Cardiac septum (tissue), 1 donor: ENCODE measurements around the gene AGBL4. TPM values are rescaled to one million over a fixed set of nuclear protein-coding genes. Genes with fewer than 3 reads are reported as not detected.
"Not testable (repeated sequence)": the region's sequence is repeated elsewhere in the genome, so short reads cannot be mapped to it uniquely, and the experiment has no call there.

Experiments
- DNase-seq: peaks from one replicate; pipeline ENCODE4 v3.0.0-alpha.2; 2020; ENCODE audit warnings: low spot score
- intact Hi-C: fragments of 100-400 bp; cut with DNase I; formaldehyde crosslinking; loops from one replicate; pipeline ENCODE4 v1.14.0; 2022
- long read RNA-seq: library from polyadenylated mRNA; unstranded; transcript quantifications from one replicate; pipeline ENCODE4 v2.0.0, GENCODE V29; 2021
- total RNA-seq: library from RNA; stranded (reverse); fragmentation: NEBNext Ultra II Directional; extraction: Animal tissue kit (Norgen Biotek cat#: 25700); gene quantifications from one replicate; pipeline ENCODE4 v1.2.1, GENCODE V29; 2021
- donor health status: DM: no; HTN: no; CAD: no.

Gene AGBL4
- 0.32 TPM for total RNA-seq
- long read RNA-seq, partial matches to known transcripts = 0 of 1 reads
- long read RNA-seq, other reads (novel, unspliced or antisense) = 1 of 1 reads

DNA sequence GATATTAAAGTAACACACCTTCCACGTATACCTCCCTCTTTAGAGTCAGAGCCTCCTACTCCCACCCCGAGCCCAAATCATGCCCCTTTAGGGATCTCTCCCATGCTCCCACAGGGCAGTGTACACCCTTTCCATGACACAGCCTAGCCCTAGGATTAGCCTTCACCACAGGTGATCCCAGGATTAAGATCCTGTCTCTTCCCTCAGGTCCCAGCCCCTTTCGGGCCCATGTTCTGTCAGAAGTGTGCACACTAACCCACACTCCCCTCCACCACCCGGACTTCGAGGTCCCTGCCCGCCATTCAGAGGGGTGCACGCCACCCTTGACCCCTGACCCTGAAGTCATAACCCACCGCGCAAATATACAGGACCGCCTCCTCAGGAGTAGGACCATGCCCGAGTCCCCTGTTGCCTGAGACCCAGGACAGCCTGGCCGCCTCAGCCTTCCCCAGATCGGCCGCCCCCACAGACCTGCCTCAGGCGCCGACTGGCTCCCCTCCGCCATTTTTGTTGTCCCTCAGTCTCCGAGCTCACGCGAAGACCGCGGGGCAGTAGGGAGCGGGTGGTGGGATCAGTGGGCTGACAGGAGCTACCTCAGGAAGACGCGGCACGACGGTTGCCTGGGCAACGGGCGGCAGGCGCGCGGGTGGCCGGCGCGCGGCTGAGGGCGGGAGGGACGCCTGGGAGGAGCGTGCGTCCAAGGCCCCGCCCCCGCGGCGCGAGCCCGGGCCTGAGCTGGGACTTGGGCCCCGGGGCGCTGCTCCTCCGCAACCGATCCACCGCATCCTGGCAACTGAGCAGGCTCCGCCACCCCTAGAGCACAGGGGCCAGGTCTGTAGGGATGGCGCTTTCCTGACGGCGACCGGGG, at the start of gene AGBL4:
TSS of gene AGBL4 (minus strand) at position 663 of the 868 bp plus-strand sequence.
- DNase-seq = no peak
- intact Hi-C loops = no loop called here

DNA sequence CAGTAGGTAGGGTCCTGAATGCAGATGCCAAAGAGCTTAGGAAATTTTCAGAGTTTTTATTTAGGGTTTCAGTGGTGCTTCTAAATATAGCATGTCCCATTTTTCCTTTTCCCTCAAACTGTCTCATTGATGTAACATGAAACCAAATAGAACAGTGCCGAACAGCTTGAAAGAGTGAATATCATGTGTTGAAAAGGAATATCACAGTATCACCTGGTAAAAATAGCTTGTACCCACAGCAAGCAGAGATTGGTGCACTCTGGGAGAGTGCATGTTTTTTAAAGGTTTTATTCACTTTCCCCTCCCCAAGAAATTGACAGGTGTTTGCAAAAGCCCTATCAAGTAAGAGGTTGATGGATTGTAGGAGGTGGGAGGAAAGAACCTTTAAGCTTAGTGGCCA, 43.1 kb upstream of the AGBL4 start:
- intact Hi-C loops = no loop called here
- no peak for DNase-seq

DNA sequence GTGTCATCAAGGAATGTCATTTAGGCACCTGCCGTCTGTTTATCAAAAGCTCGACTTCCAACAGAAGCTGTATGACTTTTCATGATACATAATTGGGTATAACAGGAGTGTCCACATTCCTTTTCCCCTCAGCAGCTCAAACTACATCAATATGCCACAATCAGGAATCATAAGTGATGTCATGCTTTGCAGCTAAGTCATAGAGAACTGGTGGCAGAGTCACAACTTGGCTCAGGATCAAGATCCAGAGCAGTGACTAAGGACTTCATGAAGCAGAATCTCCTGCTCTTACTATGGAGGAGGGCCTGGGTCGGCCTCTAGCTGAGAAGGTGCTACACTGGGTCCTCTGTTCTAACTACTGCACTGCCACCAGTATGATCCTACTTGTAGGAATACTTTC, 36.5 kb upstream of the AGBL4 start:
- no peak for DNase-seq
- intact Hi-C loops = no loop called here

DNA sequence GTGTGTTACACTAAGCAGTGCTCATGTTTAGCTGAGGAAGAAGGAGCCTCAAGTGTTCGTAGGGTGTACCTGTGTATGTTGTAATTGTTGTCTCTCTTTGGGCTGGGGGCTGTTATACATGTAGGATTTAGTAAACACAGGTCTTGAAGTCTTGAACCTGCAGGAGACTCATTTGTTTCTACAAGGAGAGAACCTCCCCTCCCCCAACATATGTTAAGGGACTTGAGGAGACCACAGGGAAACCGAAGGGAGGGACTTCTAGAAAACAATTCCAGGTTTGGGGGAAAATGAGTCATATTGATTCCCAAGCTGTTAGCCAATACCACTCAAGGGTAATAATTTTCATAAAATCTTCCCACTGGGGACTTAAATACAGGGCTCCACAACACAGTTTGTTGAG, 25.0 kb upstream of the AGBL4 start:
- no peak for DNase-seq
- intact Hi-C loops = no loop called here

DNA sequence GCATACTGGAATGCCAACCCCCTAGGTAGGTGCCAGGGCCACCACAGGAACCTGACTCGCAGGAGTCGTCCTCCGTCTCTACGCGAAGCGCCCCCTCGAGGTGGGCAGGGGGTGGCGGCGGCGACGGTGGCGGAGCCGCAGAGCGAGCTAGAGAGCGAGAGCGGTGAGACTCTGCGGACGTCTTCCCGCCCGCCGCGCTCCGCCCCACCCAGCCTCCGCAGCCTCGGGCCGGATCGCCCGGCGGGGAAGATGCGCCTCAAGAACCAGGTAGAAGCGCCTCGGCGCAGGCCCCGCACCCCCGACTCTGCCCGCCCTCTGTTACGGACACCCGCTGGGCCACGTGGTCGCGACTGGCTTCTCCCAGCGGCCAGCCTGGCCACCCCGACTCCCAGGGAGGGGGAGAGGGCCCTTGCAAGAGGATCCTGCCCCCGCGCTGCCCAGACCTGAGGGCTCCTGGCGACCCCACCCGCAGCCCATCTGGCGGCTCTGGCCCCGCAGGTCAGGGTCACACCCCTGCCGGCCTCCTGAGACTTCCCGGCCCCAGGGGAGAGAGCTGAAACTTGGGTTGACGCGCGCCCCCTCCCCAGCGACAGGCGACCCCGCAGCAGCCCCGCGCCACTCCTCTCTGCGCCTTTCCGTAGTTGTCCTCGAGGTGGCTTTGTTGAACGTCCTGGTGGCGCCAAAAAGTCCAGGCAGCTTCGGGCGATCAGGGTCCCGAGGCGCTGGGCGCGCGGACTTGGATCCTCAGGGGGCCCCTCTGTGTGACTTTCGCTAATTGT, 24.4 kb upstream of the AGBL4 start:
- intact Hi-C loops = no loop called here
- no peak for DNase-seq

DNA sequence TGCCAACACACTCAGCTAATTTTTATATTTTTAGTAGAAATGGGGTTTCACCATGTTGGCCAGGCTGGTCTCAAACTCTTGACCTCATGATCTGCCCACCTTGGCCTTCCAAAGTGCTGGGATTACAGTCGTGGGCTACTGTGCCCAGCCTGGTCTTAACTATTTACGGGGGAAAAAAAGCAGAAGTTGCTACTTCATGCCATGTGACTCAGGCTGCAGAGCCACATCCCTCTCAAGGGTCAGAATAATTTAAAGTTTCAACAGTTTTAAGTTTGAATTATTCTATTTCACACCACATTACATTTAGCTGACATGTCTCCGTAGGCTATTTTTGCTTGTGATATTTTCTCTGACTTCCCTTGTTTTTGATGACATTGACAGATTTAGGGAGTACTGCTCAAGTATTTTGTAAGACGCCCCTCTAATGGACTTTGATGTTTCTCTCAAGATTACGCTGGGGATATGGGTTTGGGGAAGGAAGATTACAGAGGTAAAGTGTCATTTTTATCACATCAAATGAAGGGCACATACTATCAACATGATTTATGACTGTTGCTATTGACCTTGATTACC, 14.6 kb upstream of the AGBL4 start:
- intact Hi-C loops = no loop called here
- DNase-seq = no peak

DNA sequence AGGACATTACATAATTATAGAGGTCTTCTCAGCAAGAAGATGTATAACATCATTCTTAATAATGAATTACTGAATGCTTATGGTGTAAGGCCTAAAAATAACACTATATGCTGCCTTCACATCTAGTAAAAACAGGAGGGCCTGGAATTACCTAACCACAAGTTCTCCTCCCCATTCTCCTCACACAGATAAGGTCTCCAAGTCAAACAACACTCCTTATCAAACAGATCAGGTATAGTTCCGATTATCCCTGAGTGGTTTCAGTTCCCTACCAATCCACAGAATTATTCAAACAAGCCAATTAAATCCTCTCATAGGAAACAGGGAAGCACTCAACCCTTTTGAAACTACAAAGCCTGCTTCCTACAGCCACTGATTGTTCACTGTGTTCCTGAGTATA, 4.0 kb upstream of the AGBL4 start:
- intact Hi-C loops = no loop called here

DNA sequence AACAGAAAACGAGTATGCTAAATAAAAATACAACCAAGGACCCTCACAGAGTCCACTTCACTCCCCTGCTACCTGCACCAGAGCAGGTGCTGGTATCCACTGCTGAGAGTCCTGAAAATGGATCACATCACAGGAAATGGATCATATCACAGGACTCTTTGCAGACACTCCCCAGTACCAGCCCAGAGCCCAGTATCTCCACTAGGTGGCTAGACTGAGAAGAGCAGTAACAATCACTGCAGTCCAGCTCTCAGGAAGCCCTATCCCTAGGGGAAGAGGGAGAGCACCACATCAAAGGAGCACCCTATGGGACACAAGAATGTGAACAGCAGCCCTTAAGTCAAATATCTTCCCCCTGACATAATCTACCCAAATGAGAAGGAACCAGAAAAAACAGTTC, 28.0 kb downstream of the AGBL4 start:
- intact Hi-C loops = no loop called here
- DNase-seq = no peak

More for the DNA sequence above, 4.0 kb upstream of the AGBL4 start:
- no peak for DNase-seq

DNA sequence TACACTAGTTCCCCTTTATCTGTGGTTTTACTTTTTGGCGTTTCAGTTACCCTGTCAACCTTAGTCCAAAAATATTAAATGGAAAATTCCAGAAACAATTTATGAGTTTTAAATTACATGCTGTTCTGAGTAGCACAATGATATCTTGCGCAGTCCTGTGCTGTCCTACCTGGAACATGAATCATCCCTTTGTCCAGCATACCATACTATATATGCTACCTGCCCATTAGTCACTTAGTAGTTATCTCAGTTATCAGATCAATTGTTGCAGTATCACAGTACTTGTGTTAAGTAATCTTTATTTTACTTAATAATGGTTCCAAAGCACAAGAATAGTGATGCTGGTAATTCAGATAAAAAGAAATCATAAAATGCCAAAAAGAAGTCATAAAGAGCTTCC, 52.7 kb downstream of the AGBL4 start:
- DNase-seq = no peak
- intact Hi-C loops = no loop called here

DNA sequence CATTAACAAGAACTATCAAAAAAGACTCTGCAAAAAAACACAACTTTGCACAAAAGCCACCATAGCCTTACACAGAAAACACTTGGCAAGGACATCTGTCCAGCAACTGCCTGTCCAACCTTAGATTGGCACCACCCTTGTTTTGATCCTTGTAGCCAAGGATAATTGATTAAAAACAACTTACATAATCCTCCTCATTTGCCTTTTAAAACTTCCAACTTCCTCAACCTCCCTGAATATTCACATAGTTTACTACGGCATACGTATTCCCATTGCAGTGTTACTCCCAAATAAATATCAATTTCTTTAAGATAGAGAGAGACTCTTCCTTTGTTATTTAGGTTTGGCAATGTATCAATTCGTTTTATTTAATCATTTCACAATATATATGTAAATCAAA, 72.4 kb downstream of the AGBL4 start:
- no peak for DNase-seq
- intact Hi-C loops = no loop called here

DNA sequence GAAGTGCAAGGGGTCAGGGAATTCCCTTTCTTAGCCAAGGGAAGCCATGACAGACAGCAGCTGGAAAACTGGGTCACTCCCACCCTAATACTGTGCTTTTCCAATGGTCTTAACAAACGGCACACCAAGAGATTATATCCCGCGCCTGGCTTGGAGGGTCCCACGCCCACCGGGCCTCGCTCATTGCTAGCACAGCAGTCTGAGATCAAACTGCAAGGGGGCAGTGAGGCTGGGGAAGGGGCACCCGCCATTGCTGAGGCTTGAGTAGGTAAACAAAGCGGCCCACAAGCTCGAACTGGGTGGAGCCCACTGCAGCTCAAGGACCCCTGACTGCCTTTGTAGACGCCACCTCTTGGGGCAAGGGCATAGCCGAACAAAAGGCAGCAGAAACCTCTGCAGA, 108.5 kb downstream of the AGBL4 start:
- intact Hi-C loops, DNase-seq: not testable (repeated sequence)

DNA sequence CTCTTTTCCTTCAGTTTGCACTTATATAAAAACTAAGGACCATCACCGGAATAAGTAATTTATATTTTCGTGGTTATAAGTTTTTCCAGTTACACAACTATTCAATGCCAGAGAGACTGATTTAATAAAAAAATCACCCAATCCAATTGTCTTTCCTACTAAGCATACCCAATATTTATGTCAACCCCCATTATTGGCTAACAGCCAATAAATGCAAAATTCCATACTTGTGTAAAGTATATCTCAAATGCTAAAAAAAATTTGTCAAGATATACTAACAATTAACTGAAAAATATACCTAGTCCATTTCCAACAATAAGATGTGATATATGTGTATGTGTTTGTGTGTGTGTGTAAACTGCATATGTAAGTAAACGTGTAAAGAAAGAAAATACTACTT, 117.4 kb downstream of the AGBL4 start:
- DNase-seq = no peak
- intact Hi-C loops = no loop called here

DNA sequence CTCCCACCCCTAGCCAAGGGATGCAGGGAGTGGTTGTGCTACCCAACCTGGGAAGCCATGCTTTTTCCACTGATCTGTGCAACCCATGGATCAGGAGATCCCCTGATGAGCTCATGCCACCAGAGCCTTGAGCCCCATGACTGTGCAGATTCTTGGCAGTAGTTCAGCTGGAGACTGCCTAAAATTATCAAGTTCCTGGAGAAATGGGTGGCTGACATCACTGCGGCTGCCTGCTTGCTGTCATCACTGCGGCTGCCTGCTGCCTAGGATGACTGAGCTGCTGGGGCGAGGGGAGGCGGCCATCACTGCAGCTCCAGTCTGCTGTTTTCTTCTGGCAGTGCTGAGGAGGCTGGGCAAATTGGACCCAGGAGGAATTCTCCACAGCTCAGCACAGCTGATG, 159.2 kb downstream of the AGBL4 start:
- intact Hi-C loops = no loop called here
- DNase-seq = no peak

DNA sequence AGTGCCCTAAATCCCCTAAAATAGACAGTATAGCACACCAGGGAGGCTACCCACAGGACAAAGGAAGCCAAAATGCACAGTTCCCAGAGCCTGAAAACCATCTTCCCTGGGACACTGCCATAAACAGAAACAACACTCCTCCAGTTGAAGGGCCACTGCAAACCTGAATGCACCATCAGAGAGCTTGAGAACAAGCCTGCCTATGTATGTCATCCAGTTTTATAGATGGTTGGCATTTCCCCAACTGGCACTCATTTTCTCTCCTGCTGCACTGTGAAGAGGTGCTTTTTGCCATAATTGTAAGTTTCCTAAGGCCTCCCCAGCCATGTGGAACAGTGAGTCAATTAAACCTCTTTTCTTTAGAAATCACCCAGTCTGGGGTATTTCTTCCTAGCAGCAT, 169.0 kb downstream of the AGBL4 start:
- DNase-seq = no peak
- intact Hi-C loops = no loop called here

DNA sequence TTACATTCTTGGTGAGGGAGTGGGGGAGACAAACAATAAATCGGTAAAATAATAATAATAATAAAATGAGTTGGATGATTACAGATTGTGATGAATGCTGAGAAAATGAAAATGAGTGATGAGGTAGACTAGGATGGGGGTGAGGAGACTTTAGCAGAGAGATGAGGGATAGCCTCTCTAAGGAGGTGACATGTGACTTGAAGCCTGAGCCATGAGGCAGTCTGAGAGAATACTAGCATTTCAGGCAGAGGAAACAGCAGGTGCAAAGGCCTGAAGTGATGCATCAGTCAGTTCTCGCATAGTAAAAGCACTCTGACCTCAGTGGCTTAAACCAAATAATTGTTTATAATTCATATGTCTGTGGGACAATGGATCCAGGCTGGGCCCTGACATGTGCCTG, 181.2 kb downstream of the AGBL4 start:
- intact Hi-C loops = no loop called here
- DNase-seq = no peak

DNA sequence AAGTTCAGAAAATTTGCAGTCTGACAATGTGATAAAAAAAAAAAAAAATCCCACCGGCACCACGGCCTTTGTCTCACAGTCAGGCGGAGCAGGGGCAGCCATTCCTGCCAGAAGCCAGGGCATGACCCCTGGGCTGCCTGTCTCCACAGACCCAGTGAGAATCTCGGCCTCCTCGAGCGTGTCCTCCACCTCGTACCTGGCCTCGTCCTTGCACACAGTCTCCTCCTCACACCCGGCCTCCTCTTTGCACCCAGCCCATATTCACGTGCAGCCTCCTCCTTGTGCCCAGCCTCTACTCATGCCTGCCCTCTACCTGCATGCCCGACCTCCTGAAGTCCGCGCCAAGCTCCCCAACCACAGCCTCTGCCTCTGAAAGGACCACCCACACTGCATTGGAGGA, 182.0 kb downstream of the AGBL4 start:
- intact Hi-C loops = no loop called here
- DNase-seq = no peak

DNA sequence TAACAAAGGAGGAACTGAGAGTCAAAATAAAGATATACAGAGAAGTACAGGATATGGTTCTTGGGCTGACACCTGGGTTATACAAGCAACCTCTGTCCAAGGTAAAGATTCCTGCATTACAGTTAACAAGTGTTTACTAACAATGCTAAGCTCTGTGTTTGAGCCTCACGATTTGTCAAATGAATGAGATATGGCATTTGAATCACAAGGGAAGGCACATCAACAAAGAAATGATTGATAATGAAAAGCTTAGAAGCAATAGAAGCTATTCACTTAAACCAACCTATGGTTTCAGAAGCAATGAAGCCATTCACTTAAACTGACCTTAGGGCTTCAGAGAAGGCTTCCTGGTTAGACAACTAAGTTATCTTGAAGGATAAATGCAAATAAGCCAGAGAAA, 199.5 kb downstream of the AGBL4 start:
- no peak for DNase-seq
- intact Hi-C loops = no loop called here

DNA sequence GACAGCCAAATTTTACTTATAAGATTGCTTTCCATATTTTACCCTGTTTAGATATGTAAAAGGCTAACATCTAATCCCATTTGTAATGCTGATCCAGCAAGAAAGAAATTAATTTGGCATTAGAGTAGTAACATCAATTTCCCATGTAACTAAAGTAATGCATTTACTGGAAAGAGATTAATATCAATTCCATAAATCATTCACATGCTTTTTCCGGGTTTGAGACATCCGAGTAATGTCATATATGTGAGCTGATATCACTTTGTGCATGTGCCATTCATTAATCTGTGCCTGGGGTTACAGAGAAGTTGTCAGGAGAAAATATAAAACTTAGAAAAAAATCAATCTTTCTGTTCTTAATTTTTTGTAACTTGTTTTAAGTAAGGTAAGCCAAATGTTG, 206.1 kb downstream of the AGBL4 start:
- intact Hi-C loops = no loop called here
- no peak for DNase-seq

DNA sequence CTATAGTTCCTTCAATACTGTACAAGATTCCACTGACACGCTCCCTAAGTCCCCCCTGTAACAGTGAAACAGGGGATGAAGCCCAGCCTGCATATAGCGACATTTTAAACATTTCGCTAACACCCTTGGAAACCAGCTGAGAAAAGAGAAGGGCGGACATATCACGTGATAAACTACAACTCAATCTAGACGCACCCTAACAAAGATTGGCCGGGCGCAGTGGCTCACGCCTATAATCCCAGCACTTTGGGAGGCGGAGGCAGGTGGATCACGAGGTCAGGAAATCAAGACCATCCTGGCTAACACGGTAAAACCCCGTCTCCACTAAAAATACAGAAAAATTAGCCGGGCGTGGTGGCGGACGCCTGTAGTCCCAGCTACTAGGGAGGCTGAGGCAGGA, 236.7 kb downstream of the AGBL4 start:
- intact Hi-C loops, DNase-seq: not testable (repeated sequence)

DNA sequence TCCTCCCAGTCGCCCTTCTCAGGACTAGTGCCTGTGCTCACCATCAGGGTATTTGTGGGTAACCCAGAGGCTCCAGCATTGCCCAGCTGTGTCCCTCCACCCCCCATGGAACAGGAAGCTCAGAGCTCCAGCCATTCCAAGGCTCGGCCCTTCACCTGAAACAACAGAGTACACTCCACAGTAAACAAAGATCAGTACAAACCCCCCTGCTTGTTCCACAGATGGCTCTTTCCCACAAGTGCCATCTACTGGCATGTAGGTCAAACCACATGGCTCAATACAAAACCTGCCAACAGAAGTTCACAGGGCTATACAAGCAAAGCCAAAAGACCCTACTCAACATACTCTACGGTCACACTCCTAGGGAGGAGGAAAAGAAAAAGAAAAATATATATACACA, 258.7 kb downstream of the AGBL4 start:
- intact Hi-C loops = no loop called here
- DNase-seq = no peak

DNA sequence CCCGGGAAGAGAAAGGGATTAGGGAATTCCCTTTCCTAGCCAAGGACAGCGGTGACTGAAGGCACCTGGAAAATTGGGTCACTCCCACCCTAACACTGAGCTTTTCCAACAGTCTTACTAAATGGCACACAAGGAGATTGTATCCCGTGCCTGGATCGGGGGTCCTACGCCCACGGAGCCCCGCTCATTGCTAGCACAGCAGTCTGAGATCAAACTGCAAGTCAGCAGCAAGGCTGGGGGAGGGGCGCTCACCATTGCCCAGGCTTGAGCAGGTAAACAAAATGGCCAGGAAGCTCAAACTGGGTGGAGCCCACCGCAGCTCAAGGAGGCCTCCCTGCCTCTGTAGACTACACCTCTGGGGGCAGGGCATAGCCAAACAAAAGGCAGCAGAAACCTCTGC, 285.6 kb downstream of the AGBL4 start:
- not testable (repeated sequence) for DNase-seq

More for the DNA sequence above, 285.6 kb downstream of the AGBL4 start:
- intact Hi-C loops = not testable (repeated sequence)
